ENCODE measurements around the gene TTC32. TPM values are rescaled to one million over a fixed set of nuclear protein-coding genes. Genes with fewer than 3 reads are reported as not detected.

Gene TTC32
- total RNA-seq, 3 donors from 2014 or later = 11.1 to 15.4 (median 14.0) TPM

GRCh38 chr2:19863303-19864041 lies 38.3 kb downstream of the TTC32 start:
- Histone ChIP-seq H3K4me3 (no peak overlapping the region), H3K36me3 (ENCODE audit: low read depth) (no peaks in the 10 kb centered on the region), H3K9me3 (no peaks in the 10 kb centered on the region), H3K4me1 (ENCODE audit: low read depth) (peaks cover 7% of the 10 kb centered on the region)
- intact Hi-C loops (cut with DNase I, micrococcal nuclease) = loop anchor here (5.0 to 10.0 kb wide), 4 partner anchors 511 to 1469 kb away; no protein-coding TSS in a partner anchor
- DNase-seq = peak; percentile 70 to 78 (median 77)
- TF ChIP-seq, protein P1, sequence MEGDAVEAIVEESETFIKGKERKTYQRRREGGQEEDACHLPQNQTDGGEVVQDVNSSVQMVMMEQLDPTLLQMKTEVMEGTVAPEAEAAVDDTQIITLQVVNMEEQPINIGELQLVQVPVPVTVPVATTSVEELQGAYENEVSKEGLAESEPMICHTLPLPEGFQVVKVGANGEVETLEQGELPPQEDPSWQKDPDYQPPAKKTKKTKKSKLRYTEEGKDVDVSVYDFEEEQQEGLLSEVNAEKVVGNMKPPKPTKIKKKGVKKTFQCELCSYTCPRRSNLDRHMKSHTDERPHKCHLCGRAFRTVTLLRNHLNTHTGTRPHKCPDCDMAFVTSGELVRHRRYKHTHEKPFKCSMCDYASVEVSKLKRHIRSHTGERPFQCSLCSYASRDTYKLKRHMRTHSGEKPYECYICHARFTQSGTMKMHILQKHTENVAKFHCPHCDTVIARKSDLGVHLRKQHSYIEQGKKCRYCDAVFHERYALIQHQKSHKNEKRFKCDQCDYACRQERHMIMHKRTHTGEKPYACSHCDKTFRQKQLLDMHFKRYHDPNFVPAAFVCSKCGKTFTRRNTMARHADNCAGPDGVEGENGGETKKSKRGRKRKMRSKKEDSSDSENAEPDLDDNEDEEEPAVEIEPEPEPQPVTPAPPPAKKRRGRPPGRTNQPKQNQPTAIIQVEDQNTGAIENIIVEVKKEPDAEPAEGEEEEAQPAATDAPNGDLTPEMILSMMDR (IDR thresholded peaks at IDR 0.05) = peak; percentile 85
- peak; percentile 88 for ATAC-seq

- ATAC-seq (no peak), DNase-seq (no peak)
- intact Hi-C loops (cut with DNase I, micrococcal nuclease) = loop anchor here (5.0 to 10.0 kb wide), 4 partner anchors 510 to 1467 kb away; no protein-coding TSS in a partner anchor
- Histone ChIP-seq H3K9me3 (no peaks in the 10 kb centered on the region), H3K36me3 (ENCODE audit: low read depth) (no peaks in the 10 kb centered on the region), H3K4me1 (ENCODE audit: low read depth) (peaks cover 7% of the 10 kb centered on the region), H3K4me3 (no peak overlapping the region)
- TF ChIP-seq, protein P1 (IDR thresholded peaks at IDR 0.05) = no peak
Observed at GRCh38 chr2:19861813-19862212, 40.0 kb downstream of the TTC32 start.

GRCh38 chr2:19860022-19860421 lies 41.8 kb downstream of the TTC32 start:
- no peak for DNase-seq
- TF ChIP-seq, protein P1 (IDR thresholded peaks at IDR 0.05) = no peak
- intact Hi-C loops (cut with DNase I, micrococcal nuclease) = loop anchor here (5.0 to 10.0 kb wide), 4 partner anchors 508 to 1465 kb away; no protein-coding TSS in a partner anchor
- Histone ChIP-seq H3K36me3 (ENCODE audit: low read depth) (no peaks in the 10 kb centered on the region), H3K4me1 (ENCODE audit: low read depth) (peaks cover 7% of the 10 kb centered on the region), H3K4me3 (no peak overlapping the region), H3K9me3 (no peaks in the 10 kb centered on the region)
- no peak for ATAC-seq

DNA sequence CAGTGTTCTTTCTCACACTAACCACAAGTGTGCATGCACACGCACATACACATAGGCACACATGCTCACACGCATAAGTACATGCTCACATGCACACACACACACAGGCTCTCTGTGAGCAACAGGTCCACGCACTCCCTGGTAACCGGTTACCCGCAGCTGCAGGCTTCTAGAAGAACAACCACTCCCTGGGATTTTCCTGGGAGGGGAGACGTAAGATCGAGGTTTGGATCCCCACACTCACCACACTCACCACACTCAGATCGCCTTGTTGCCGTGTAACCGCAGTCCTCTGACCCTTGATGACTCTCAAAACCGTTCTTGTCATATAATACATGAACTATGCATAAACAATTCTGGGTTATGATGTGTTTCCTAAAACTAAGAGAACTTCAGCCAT lies 42.2 kb downstream of the TTC32 start:
- intact Hi-C loops (cut with DNase I, micrococcal nuclease) = no loop called here
- Histone ChIP-seq H3K36me3 (ENCODE audit: low read depth) (no peaks in the 10 kb centered on the region), H3K4me1 (ENCODE audit: low read depth) (peaks cover 7% of the 10 kb centered on the region), H3K9me3 (no peaks in the 10 kb centered on the region), H3K4me3 (no peak overlapping the region)
- TF ChIP-seq, protein P1 (IDR thresholded peaks at IDR 0.05) = no peak
- ATAC-seq = no peak
- no peak for DNase-seq

GRCh38 chr2:19857806-19858205 lies 44.0 kb downstream of the TTC32 start:
- H3K4me1 ChIP-seq (ENCODE audit: low read depth) = no peaks in the 10 kb centered on the region
- H3K36me3 ChIP-seq (ENCODE audit: low read depth) = no peaks in the 10 kb centered on the region
- ATAC-seq (no peak), DNase-seq (no peak)
- no peaks in the 10 kb centered on the region for H3K9me3 ChIP-seq
- TF ChIP-seq, protein P1 (IDR thresholded peaks at IDR 0.05) = no peak
- intact Hi-C loops (cut with DNase I, micrococcal nuclease) = no loop called here
- H3K4me3 ChIP-seq = no peak overlapping the region
